HK-2 (cell line): ENCODE results near the gene TRANK1.

ENCODE experiments used
- DNase-seq: peaks from one replicate; pipeline ENCODE4 v3.0.0-alpha.2; 2018; ENCODE audit not compliant: unreplicated experiment

Gene TRANK1

DNA sequence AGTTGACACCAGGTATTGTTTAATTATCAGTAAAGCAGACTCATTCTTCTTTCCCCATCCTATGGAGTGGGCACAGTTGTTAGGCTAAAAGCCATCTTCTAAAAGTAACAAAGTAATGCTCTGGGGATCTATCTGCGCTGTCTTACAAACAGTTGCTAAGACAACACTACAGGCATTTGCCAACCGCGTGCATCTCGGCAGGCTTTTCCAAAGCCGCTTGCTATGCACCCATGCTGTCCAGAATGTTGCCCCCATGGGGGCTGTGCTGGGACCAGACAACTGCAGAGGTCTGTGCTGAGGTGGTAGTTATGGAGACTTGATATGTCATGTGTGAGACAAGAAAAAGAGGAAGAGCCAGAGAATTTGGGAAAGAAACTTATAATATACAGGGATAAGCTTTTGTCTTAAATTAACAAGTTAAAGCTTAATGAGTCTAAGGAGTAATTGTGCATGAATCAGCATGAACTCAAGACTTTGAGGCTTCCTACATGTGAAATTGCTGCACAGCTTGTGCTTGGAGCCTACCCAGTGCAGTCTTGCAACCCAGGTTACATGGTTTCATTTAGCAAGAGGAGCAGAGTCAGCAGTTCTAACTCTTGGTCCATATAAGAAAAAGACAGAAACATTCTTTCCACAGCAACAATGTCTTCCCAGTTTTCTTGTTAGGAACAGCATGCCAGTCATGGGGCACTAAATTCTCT lies 141.6 kb downstream of the TRANK1 start:
- no peak for DNase-seq

DNA sequence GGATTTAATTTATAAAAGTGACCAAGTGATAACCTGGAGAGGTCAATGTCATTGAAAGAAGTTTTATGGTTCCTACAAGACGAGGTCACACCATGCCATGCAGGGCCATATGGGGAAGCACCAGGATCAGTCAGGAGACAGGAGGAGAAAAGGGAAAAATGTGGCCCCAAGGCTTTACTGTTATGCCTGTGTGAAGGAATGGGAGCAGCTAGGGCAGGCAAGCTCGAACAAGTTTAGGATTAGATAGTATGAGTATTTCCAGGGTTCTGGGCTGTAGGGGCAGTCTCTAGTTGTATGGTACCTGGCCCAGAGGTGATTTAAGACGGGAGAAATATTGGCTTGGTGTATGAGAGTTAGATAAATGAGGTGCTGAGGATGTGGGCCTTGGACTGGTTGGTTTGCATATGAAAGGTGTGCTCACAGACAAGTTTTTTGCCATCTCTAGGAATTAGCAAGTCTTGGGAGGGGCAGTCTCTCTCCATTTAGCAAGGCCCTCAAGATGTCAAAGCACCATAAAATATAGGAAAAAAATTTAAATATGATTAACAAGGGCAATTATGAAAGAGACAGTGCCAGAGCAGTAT lies 144.2 kb downstream of the TRANK1 start:
- no peak for DNase-seq

DNA sequence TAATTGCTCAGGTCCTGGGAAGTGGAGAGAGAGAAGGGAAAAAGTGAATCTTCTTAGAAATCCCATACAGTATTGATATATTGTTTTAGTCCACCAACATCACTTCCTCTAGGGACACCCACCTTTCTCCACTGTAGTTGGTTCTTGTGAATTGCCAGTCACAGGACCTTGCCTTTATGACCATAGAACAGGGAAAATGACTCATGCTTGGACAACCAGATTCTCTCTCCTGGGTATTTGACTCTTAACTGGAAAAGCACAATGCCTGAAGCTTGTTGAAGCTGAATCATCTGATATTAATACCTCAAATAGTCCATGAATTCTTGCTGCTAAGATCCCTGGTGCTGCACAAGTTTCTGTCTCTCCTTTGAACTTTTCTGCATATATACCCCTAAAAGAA lies 148.0 kb downstream of the TRANK1 start:
- no peak for DNase-seq

DNA sequence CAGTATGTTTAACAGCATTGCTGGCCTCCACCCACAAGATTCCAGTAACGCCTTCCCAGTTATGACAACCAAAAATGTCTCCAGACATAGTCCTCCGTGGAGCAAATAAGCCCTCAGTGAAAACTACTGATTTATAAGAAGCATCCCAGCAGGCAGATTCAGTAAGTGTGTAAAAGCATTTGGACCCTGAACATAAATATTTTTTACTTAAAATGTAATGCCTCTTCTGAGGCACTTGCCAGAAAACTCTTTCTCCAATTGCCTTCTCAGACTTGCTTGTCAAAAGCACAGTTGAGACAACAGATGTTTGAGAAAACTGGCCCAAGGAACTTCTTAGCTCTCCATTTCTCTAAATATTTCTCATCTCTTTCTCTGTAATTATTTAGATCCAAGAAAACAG lies 148.7 kb downstream of the TRANK1 start:
- DNase-seq = no peak

DNA sequence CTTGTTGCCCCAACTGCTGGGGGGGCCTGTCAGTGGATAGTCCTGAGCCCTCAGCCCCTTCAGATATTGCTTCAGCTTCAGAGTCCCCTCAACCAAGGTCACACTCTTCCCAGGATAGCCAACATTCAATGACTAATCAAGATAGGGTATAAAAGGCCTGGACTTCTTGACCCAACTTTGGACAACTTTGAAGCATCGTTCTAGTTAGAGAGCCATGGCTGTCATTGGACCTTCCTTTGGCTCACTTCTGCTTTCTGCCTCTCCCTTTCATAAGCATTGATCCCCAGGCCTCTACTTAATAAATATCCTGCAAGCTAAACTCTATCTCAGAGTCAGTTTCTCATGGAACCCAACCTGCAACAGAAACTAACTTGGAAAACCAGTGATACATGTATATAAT lies 149.2 kb downstream of the TRANK1 start:
- DNase-seq = no peak

DNA sequence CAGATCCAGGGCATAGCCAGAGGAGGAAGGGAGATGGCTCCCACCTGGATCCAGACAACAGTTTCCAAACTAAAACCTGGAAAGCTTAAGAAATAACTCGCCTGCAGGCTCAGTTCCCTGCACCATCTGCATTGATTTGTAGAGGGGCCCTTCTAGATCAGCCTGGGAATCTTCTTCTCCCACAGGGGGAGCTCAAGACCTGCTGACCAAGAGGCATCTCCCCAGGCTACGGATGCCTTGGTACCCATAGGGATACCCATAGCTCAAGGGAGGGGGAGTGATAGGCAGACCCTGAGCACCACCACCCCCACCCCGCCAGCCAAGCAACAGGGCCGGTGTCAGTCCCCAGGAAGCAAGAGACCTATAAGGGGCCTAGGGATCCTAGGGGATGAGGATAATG lies 152.5 kb downstream of the TRANK1 start:
- DNase-seq = peak; percentile 4

DNA sequence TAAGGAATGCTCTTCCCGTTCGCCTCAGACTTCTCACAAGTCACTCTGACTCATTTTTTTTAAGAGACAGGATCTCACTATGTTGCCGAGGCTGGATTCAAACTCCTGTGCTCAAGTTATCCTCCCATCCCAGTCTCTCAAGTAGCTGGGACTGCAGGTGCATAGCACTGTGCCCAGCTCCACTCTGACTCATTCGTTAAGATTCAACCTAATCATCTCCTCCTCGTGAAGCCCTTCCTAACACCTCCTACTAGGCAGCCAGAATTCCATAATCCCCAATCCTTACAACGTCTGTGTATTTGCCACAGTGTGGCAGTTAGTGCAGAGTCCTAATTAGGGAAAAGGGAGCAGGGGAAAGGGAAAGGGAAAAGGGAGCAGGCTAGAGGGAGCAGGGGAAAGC lies 154.1 kb downstream of the TRANK1 start:
- no peak for DNase-seq

DNA sequence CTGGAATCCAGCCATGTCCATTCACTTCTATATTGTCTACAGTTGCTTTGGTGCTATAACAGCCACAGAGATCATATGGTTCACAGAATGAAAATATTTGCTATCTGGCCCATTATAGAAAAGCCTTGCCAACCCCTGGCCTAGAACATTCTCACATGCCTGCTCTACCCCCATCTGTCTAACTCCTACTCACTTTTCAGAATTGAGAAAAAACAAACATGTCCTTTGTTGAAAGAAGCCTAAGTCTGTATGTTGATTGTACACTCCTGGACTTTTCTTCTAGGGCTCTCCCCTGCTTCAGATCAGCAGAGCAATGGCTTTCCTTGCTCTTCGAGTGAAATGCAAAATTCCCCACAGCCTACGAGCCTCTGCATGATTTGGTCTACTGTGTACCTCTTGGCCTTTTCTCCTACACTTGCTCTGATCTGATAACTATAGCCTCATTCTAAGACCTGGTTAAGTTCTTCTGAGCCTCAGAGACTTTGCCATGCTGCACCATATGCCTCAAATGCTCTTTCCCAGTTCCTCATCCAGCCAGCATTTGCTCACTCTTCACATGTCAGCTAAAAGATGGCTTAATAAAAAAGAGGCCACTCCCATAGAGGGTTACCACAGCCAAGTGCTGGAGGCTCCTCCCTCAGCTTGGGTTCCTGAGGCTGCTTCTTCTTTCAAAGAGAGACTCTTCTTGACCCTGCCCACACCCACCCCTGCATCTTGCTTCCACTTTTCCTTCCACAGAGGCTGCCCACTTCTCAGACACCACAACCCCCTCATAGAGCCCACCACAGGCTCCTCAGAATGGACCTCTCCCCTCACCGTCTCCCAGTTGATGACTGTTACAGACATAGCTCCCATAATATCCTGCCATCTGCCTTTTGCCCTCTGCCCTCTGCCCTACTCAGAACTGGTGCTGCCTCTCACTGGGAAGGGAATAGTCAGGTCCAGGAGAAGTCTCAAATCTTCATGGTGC lies 157.6 kb downstream of the TRANK1 start:
- no peak for DNase-seq

DNA sequence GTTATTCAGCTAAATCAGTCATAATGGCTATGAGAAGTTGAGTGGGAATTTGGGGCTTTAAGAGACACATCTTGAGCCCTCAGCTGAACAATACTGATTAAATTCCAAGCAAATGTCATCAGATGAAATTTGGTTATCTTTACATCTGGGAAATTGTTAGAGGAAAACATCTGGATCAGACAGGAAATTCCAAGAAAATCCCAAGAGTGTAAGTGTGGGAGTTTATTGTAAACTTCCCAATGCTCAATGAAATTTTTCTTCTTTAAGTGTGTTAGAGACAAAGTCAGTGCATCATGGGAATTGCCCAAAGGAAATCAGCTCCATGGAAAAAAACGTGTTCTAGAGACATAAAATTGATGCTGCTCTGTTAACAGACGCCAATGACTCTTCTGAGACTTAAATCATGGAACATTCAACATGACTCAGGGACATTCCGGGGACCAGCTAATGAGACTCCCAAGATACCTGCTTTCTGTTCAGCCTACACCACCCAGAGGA lies 160.7 kb downstream of the TRANK1 start:
- DNase-seq = no peak

DNA sequence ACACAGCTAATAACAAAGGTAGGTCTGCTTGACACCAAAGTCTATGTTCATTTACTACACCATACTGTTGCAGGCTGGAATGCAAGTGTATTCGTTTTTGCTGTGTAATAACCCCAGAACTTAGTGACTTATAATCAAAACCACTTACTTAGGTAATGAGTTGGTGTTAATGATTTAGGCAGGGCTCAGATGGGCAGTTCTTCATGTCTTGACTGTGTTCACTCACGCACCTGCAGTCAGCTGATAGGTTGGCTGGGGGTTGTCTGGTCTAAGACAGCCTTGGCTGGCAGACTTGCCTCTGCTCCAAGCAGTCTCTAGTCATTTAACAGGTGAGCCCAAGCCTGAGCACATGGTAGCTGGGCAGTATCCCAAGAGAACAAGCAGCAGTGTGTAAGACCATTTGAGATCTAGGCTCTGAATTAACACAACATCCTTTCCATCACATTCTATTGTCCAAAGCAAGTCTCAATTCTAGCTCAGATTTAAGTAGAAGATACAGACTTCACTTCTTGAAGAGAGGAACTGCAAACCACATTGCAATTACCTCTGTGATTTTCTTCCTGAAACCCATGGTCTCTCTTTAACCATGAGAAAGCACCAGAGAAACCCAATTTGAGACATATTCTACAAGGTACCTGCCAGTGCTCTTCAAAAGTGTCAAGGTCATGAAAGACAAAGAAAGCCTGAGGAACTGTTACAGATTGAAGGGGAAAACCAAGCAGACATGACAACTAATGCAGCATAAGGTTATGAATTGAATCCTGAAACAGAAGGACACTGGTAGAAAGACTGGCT lies 167.2 kb downstream of the TRANK1 start:
- DNase-seq = no peak
